GM23338 (cell line): Measurements from ENCODE around the gene CTRB1. TPM values are rescaled to one million over a fixed set of nuclear protein-coding genes. Genes with fewer than 3 reads are reported as not detected.

Experiments
- ATAC-seq: fragments of 200-7000 bp; cut with Tn5 transposase; 3 replicates; pipeline ENCODE4 v1.9.1; 2020
- DNase-seq: peaks from one replicate; pipeline ENCODE4 v3.0.0-alpha.2; 2015; ENCODE audit warnings: low spot score
- H2AFZ ChIP-seq: fragments of 200-600 bp; sonication (generic); 2 replicates; pipeline ENCODE4 v1.8.0; 2016; ENCODE audit warnings: antibody characterized with exemption, mild to moderate bottlenecking, moderate library complexity
- H3F3A ChIP-seq: fragments of 200-600 bp; sonication (generic); replicated peaks from 2 replicates; pipeline ENCODE4 v1.8.0; 2017; ENCODE audit warnings: antibody characterized with exemption, mixed run types, low read depth
- H3K27ac ChIP-seq: fragments of 200-600 bp; sonication (generic); 2 replicates; pipeline ENCODE4 v1.6.1; 2016; ENCODE audit warnings: low read depth
- H3K27me3 ChIP-seq: fragments of 200-600 bp; sonication (generic); 2 replicates; pipeline ENCODE4 v1.8.0; 2016; ENCODE audit warnings: mild to moderate bottlenecking, mixed run types, moderate library complexity; ENCODE audit not compliant: insufficient read depth
- H3K36me3 ChIP-seq: fragments of 200-600 bp; sonication (generic); 2 replicates; pipeline ENCODE4 v1.8.0; 2016; ENCODE audit warnings: mild to moderate bottlenecking; ENCODE audit not compliant: insufficient read depth
- H3K4me1 ChIP-seq: fragments of 200-600 bp; sonication (generic); 2 replicates; pipeline ENCODE4 v1.8.0; 2016; ENCODE audit warnings: mild to moderate bottlenecking, moderate library complexity; ENCODE audit not compliant: insufficient read depth
- H3K4me2 ChIP-seq: fragments of 200-600 bp; sonication (generic); 2 replicates; pipeline ENCODE4 v1.7.1; 2017; ENCODE audit warnings: mixed run types
- H3K4me3 ChIP-seq: fragments of 200-600 bp; sonication (generic); 2 replicates; pipeline ENCODE4 v1.6.1; 2016; ENCODE audit warnings: mixed run types
- H3K79me2 ChIP-seq: fragments of 200-600 bp; sonication (generic); replicated peaks from 2 replicates; pipeline ENCODE4 v1.8.0; 2017; ENCODE audit warnings: mild to moderate bottlenecking; ENCODE audit not compliant: insufficient read depth
- H3K9me2 ChIP-seq: fragments of 200-600 bp; sonication (generic); 2 replicates; pipeline ENCODE4 v1.8.0; 2017; ENCODE audit not compliant: insufficient read depth
- H4K20me1 ChIP-seq: fragments of 200-600 bp; sonication (generic); replicated peaks from 2 replicates; pipeline ENCODE4 v1.8.0; 2017; ENCODE audit warnings: mild to moderate bottlenecking; ENCODE audit not compliant: insufficient read depth
- H3K27ac Mint-ChIP-seq: 2 replicates; pipeline ENCODE4 v1.8.0; 2020; ENCODE audit warnings: inconsistent platforms, mild to moderate bottlenecking, moderate library complexity, mixed read lengths
- H3K27me3 Mint-ChIP-seq: 3 replicates; pipeline ENCODE4 v1.8.0; 2022; ENCODE audit warnings: low read depth, mild to moderate bottlenecking, moderate library complexity, mixed read lengths, inconsistent platforms; ENCODE audit not compliant: insufficient read depth, poor library complexity
- H3K36me3 Mint-ChIP-seq: 3 replicates; pipeline ENCODE4 v1.8.0; 2021; ENCODE audit warnings: low read depth, mild to moderate bottlenecking, inconsistent platforms, moderate library complexity, mixed read lengths
- H3K4me1 Mint-ChIP-seq: 3 replicates; pipeline ENCODE4 v1.8.0; 2020; ENCODE audit warnings: mild to moderate bottlenecking, inconsistent platforms, mixed read lengths
- H3K4me3 Mint-ChIP-seq: 3 replicates; pipeline ENCODE4 v1.8.0; 2021; ENCODE audit warnings: moderate library complexity, mild to moderate bottlenecking, inconsistent platforms, mixed read lengths
- H3K9me3 Mint-ChIP-seq: 3 replicates; pipeline ENCODE4 v1.8.0; 2020; ENCODE audit warnings: moderate library complexity, mild to moderate bottlenecking, inconsistent platforms, mixed read lengths
- CREB1 ChIP-seq: fragments of 250-450 bp; sonication (Bioruptor Pico); IDR thresholded peaks from 2 replicates; pipeline ENCODE4 v1.5.0; 2020; ENCODE audit warnings: low read depth, mild to moderate bottlenecking, moderate library complexity
- ETS1 ChIP-seq: IDR thresholded peaks from 2 replicates; pipeline ENCODE4 v1.6.1; 2016; ENCODE audit warnings: antibody characterized with exemption
- EZH2 ChIP-seq: fragments of 200-600 bp; sonication (generic); IDR thresholded peaks from one replicate; pipeline ENCODE4 v1.8.0; 2017; ENCODE audit warnings: antibody characterized with exemption, mild to moderate bottlenecking, low read depth; ENCODE audit not compliant: unreplicated experiment
- EZH2phosphoT487 ChIP-seq: fragments of 200-600 bp; sonication (generic); IDR thresholded peaks from one replicate; pipeline ENCODE4 v1.8.1; 2018; ENCODE audit warnings: antibody characterized with exemption; ENCODE audit not compliant: unreplicated experiment
- JUNB ChIP-seq: IDR thresholded peaks from one replicate; pipeline ENCODE4 v1.6.1; 2016; ENCODE audit warnings: antibody characterized with exemption; ENCODE audit not compliant: unreplicated experiment
- NANOG ChIP-seq: IDR thresholded peaks from 2 replicates; pipeline ENCODE4 v1.6.1; 2016; ENCODE audit warnings: antibody characterized with exemption, borderline replicate concordance
- POLR2AphosphoS5 ChIP-seq: IDR thresholded peaks from 2 replicates; pipeline ENCODE4 v1.6.1; 2016; ENCODE audit warnings: antibody characterized with exemption, low read depth
- STAT1 ChIP-seq: IDR thresholded peaks from one replicate; pipeline ENCODE4 v1.6.1; 2016; ENCODE audit warnings: antibody characterized with exemption; ENCODE audit not compliant: unreplicated experiment
- ZNF114 ChIP-seq: fragments of 250-450 bp; sonication (Bioruptor Pico); IDR thresholded peaks from 2 replicates; pipeline ENCODE4 v1.5.0; 2020; ENCODE audit warnings: mild to moderate bottlenecking, moderate library complexity
- ZNF331 ChIP-seq: fragments of 250-450 bp; sonication (Bioruptor Pico); IDR thresholded peaks from 2 replicates; pipeline ENCODE4 v1.5.0; 2020; ENCODE audit warnings: low read depth, mild to moderate bottlenecking, moderate library complexity
- ZNF462 ChIP-seq: fragments of 250-450 bp; sonication (Bioruptor Pico); IDR thresholded peaks from 2 replicates; pipeline ENCODE4 v1.5.0; 2020; ENCODE audit warnings: mild to moderate bottlenecking, moderate library complexity
- polyA plus RNA-seq: library from polyadenylated mRNA; unstranded; fragments of >200 nt; fragmentation: Nextera tagmentation; extraction: Ambion mirVana; gene quantifications from 2 replicates; pipeline ENCODE4 v1.2.1, GENCODE V29; 2016
- total RNA-seq: library from RNA; depleted of rRNA; stranded (reverse); fragments of >200 nt; shearing (Covaris generic); gene quantifications from 2 replicates; pipeline ENCODE4 v1.2.3, GENCODE V29; 2014
- TF ChIP-seq, protein P1 (sequence below): IDR thresholded peaks from one replicate; pipeline ENCODE4 v1.6.1; 2018; ENCODE audit warnings: antibody characterized with exemption; ENCODE audit not compliant: unreplicated experiment
- TF ChIP-seq, protein P2 (sequence below), 2 experiments: fragments of 200-600 bp in 1 of 2; sonication (generic) in 1 of 2; conservative IDR thresholded peaks; 2 replicates each; pipeline versions ENCODE4 v1.5.1 to v1.6.1; 2016 to 2017; ENCODE audit warnings: antibody characterized with exemption in 2 of 2, low read depth in 2 of 2, mild to moderate bottlenecking in 2 of 2, moderate library complexity in 1 of 2

Gene CTRB1
- total and polyA plus RNA-seq, 2 experiments from 2014 or later: not detected

DNA sequence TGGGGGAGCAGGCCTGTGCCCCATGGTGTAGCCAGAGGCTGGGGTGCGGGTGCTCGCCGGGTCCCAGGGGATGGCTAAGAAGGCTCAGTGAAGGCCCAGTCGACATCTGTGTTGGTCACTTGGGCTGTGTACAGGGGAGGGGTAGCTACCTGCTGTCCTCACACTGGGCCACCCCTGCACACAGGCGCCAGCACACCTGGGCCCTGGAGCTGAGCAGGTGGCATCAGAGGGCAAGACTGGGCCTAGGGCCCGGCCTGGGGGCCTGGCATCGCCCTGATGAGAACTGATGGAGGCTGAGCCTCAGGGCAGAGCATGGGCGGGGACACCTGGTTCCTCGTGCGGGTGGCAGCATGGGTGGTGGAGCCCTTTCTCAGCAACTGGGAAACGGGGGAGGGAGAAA lies 11.0 kb upstream of the CTRB1 start:
- Histone ChIP-seq H3F3A (0 out of 2 replicates have a peak, but pooled peaks cover 2% of the 10 kb centered on the region), H3K4me2 (no peak overlapping the region), H2AFZ (no peak overlapping the region), H4K20me1 (0 out of 2 replicates have a peak, but pooled peaks cover 3% of the 10 kb centered on the region), H3K79me2 (no peaks in the 10 kb centered on the region), H3K9me2 (no peaks in the 10 kb centered on the region), H3K27me3 (no peaks in the 10 kb centered on the region), H3K36me3 (no peaks in the 10 kb centered on the region), H3K4me1 (no peaks in the 10 kb centered on the region), H3K27ac (no peak overlapping the region), H3K4me3 (no peak overlapping the region)
- ATAC-seq: no peak
- Mint-ChIP-seq H3K4me3 (no peak overlapping the region), H3K4me1 (peaks cover 12% of the 10 kb centered on the region; the same call in 2 of the 3 replicates), H3K27ac (no peak overlapping the region), H3K36me3 (no peaks in the 10 kb centered on the region), H3K9me3 (no peaks in the 10 kb centered on the region), H3K27me3 (peaks cover 11% of the 10 kb centered on the region)
- no peak for DNase-seq
- TF ChIP-seq JUNB (no peak), EZH2phosphoT487 (no peak), ZNF462 (no peak), ETS1 (no peak), ZNF331 (CRISPR knock-in tag) (no peak), POLR2AphosphoS5 (no peak), STAT1 (no peak), EZH2 (no peak), ZNF114 (CRISPR knock-in tag) (no peak), CREB1 (CRISPR knock-in tag) (no peak), NANOG (no peak)
- TF ChIP-seq, protein P1, sequence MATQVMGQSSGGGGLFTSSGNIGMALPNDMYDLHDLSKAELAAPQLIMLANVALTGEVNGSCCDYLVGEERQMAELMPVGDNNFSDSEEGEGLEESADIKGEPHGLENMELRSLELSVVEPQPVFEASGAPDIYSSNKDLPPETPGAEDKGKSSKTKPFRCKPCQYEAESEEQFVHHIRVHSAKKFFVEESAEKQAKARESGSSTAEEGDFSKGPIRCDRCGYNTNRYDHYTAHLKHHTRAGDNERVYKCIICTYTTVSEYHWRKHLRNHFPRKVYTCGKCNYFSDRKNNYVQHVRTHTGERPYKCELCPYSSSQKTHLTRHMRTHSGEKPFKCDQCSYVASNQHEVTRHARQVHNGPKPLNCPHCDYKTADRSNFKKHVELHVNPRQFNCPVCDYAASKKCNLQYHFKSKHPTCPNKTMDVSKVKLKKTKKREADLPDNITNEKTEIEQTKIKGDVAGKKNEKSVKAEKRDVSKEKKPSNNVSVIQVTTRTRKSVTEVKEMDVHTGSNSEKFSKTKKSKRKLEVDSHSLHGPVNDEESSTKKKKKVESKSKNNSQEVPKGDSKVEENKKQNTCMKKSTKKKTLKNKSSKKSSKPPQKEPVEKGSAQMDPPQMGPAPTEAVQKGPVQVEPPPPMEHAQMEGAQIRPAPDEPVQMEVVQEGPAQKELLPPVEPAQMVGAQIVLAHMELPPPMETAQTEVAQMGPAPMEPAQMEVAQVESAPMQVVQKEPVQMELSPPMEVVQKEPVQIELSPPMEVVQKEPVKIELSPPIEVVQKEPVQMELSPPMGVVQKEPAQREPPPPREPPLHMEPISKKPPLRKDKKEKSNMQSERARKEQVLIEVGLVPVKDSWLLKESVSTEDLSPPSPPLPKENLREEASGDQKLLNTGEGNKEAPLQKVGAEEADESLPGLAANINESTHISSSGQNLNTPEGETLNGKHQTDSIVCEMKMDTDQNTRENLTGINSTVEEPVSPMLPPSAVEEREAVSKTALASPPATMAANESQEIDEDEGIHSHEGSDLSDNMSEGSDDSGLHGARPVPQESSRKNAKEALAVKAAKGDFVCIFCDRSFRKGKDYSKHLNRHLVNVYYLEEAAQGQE: no peak
- TF ChIP-seq, protein P2, sequence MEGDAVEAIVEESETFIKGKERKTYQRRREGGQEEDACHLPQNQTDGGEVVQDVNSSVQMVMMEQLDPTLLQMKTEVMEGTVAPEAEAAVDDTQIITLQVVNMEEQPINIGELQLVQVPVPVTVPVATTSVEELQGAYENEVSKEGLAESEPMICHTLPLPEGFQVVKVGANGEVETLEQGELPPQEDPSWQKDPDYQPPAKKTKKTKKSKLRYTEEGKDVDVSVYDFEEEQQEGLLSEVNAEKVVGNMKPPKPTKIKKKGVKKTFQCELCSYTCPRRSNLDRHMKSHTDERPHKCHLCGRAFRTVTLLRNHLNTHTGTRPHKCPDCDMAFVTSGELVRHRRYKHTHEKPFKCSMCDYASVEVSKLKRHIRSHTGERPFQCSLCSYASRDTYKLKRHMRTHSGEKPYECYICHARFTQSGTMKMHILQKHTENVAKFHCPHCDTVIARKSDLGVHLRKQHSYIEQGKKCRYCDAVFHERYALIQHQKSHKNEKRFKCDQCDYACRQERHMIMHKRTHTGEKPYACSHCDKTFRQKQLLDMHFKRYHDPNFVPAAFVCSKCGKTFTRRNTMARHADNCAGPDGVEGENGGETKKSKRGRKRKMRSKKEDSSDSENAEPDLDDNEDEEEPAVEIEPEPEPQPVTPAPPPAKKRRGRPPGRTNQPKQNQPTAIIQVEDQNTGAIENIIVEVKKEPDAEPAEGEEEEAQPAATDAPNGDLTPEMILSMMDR (conservative IDR thresholded peaks at IDR 0.05; ENCODE audit: low read depth in 2 of 2): no peak
